Thyroid gland (tissue), 4 donors: Measurements from ENCODE around the gene AP3S2.

Experiments used
- CTCF ChIP-seq, 6 experiments: fragments of 200-600 bp in 3 of 6; fragments of 450-650 bp in 3 of 6; sonication (generic) in 3 of 6; IDR thresholded peaks; one replicate each; pipeline ENCODE4 v1.5.1; 2016 to 2019; ENCODE audit warnings: antibody characterized with exemption in 6 of 6, mild to moderate bottlenecking in 2 of 6, inconsistent platforms in 1 of 6, moderate library complexity in 1 of 6
- POLR2A ChIP-seq, 2 donors: fragments of 450-650 bp; IDR thresholded peaks; one replicate each; pipeline ENCODE4 v1.6.1; 2017; ENCODE audit warnings: antibody characterized with exemption in 2 of 2, mild to moderate bottlenecking in 2 of 2, moderate library complexity in 1 of 2

- TF ChIP-seq CTCF (IDR thresholded peaks at IDR 0.05): no peak
- no peak for TF ChIP-seq POLR2A (IDR thresholded peaks at IDR 0.05)
These were observed 37.8 kb downstream of the AP3S2 start for GRCh38 chr15:89855948-89856347.
